ENCODE measurements around the gene ARGLU1. TPM values are rescaled to one million over a fixed set of nuclear protein-coding genes. Genes with fewer than 3 reads are reported as not detected.

The ARGLU1 gene
- total RNA-seq, 1 experiment from 2014 or later: 96.9 TPM

- Mint-ChIP-seq H3K4me3 (no peak overlapping the region), H3K9me3 (no peaks in the 10 kb centered on the region), H3K27me3 (ENCODE audit: low read depth) (no peaks in the 10 kb centered on the region), H3K36me3 (ENCODE audit: insufficient read depth in 1 of 3, low read depth in 3 of 3) (no peaks in the 10 kb centered on the region; a peak in 1 of 7 replicates), H3K27ac (no peak overlapping the region), H3K4me1 (0 out of 4 replicates have a peak, but pooled peaks cover 0 to 2% of the 10 kb centered on the region in 2 experiments)
- no peak overlapping the region for H2BK20ac ChIP-seq (ENCODE audit: low read depth, low read length, poor library complexity, severe bottlenecking)
- no peak overlapping the region for H2BK5ac ChIP-seq (ENCODE audit: insufficient read length, low read length)
- no peak overlapping the region for H3K23ac ChIP-seq (ENCODE audit: insufficient read length, low read depth, low read length)
- no peak for DNase-seq
- no peaks in the 10 kb centered on the region for H3K79me1 ChIP-seq (ENCODE audit: insufficient read depth, low read depth, low read length, poor library complexity, severe bottlenecking)
- no peaks in the 10 kb centered on the region for H3K23me2 ChIP-seq (ENCODE audit: insufficient read length, low read depth, low read length, poor library complexity, severe bottlenecking)
- no peaks in the 10 kb centered on the region for H3K4me1 ChIP-seq (ENCODE audit: insufficient read depth, low read length)
- no peak overlapping the region for H3K14ac ChIP-seq (ENCODE audit: insufficient read depth, low read length)
- peaks cover 2% of the 10 kb centered on the region; the same call in 1 of the 2 replicates for H3K27me3 ChIP-seq (ENCODE audit: insufficient read depth, low read length)
- H2AFZ ChIP-seq (ENCODE audit: low read length): no peak overlapping the region
- TF ChIP-seq, protein P1, sequence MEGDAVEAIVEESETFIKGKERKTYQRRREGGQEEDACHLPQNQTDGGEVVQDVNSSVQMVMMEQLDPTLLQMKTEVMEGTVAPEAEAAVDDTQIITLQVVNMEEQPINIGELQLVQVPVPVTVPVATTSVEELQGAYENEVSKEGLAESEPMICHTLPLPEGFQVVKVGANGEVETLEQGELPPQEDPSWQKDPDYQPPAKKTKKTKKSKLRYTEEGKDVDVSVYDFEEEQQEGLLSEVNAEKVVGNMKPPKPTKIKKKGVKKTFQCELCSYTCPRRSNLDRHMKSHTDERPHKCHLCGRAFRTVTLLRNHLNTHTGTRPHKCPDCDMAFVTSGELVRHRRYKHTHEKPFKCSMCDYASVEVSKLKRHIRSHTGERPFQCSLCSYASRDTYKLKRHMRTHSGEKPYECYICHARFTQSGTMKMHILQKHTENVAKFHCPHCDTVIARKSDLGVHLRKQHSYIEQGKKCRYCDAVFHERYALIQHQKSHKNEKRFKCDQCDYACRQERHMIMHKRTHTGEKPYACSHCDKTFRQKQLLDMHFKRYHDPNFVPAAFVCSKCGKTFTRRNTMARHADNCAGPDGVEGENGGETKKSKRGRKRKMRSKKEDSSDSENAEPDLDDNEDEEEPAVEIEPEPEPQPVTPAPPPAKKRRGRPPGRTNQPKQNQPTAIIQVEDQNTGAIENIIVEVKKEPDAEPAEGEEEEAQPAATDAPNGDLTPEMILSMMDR (conservative IDR thresholded peaks at IDR 0.05): no peak
- H3K18ac ChIP-seq (ENCODE audit: insufficient read length, low read depth, low read length): no peak overlapping the region
- H3K9me3 ChIP-seq (ENCODE audit: control insufficient read depth, low read depth, low read length): no peaks in the 10 kb centered on the region
- H4K5ac ChIP-seq (ENCODE audit: insufficient read length, low read depth, low read length): no peak overlapping the region
- H4K91ac ChIP-seq (ENCODE audit: insufficient read length, low read depth, low read length): no peak overlapping the region
- no peak overlapping the region for H2BK120ac ChIP-seq (ENCODE audit: low read depth, low read length, poor library complexity, severe bottlenecking)
- no peak overlapping the region for H4K8ac ChIP-seq (replicated peaks; ENCODE audit: insufficient read length, low read depth, low read length)
- no peak overlapping the region for H3K9ac ChIP-seq (ENCODE audit: extremely low read depth, insufficient read length, low read length)
- no peak overlapping the region for H3K4me2 ChIP-seq (ENCODE audit: insufficient read depth, insufficient read length, low read length)
- no peak overlapping the region for H2BK15ac ChIP-seq (ENCODE audit: low read depth, low read length)
- H3K27ac ChIP-seq (ENCODE audit: insufficient read length, low read depth, low read length): no peak overlapping the region
- no CpG with 5 or more reads among the region's 7 CpGs for WGBS (ENCODE audit: extremely low coverage, insufficient read length, low lambda C conversion rate)
- H2AK5ac ChIP-seq (ENCODE audit: insufficient read length, low read length): no peak overlapping the region
- H3K4ac ChIP-seq (ENCODE audit: low read depth, low read length): no peak overlapping the region
- H3K79me2 ChIP-seq (ENCODE audit: insufficient read depth, low read length): no peaks in the 10 kb centered on the region
- no peak overlapping the region for H3T11ph ChIP-seq (ENCODE audit: low read length)
- peaks cover 2% of the 10 kb centered on the region for H4K20me1 ChIP-seq (ENCODE audit: control insufficient read depth, insufficient read depth, insufficient read length)
- H3K56ac ChIP-seq (ENCODE audit: insufficient read length, low read depth, low read length): no peak overlapping the region
- H2BK12ac ChIP-seq (ENCODE audit: insufficient read length, low read depth, low read length): no peak overlapping the region
Observed at GRCh38 chr13:106597749-106598395, 29.9 kb upstream of the ARGLU1 start.
